Nephron (organoid): Measurements from ENCODE around the gene HNRNPLL.
"Not testable (repeated sequence)": the region's sequence is repeated elsewhere in the genome, so short reads cannot be mapped to it uniquely, and the experiment has no call there.

Source experiments
- H3K27ac Mint-ChIP-seq, 3 experiments: 2 replicates each; pipeline ENCODE4 v1.8.0; 2020; ENCODE audit warnings: mixed read lengths in 3 of 3, mild to moderate bottlenecking in 2 of 3, moderate library complexity in 1 of 3
- H3K27me3 Mint-ChIP-seq: 2 replicates; pipeline ENCODE4 v1.8.0; 2021; ENCODE audit warnings: low read depth, mild to moderate bottlenecking, moderate library complexity, mixed read lengths
- H3K36me3 Mint-ChIP-seq: 2 replicates; pipeline ENCODE4 v1.8.0; 2020; ENCODE audit warnings: low read depth, mixed read lengths
- H3K4me1 Mint-ChIP-seq: 2 replicates; pipeline ENCODE4 v1.8.0; 2020; ENCODE audit warnings: mixed read lengths
- H3K4me3 Mint-ChIP-seq, 3 experiments: 2 replicates each; pipeline ENCODE4 v1.8.0; 2020; ENCODE audit warnings: mild to moderate bottlenecking in 3 of 3, mixed read lengths in 3 of 3, moderate library complexity in 2 of 3
- H3K9me3 Mint-ChIP-seq: 2 replicates; pipeline ENCODE4 v1.8.0; 2020; ENCODE audit warnings: mixed read lengths
- CTCF ChIP-seq, 3 experiments: fragments of 200-600 bp; sonication (generic); IDR thresholded peaks; one replicate each; pipeline ENCODE4 v1.5.0; 2021; ENCODE audit warnings: antibody characterized with exemption in 3 of 3; ENCODE audit not compliant: unreplicated experiment in 3 of 3

The HNRNPLL gene

GRCh38 chr2:38602732-38603401 is at the start of gene HNRNPLL:
HNRNPLL (minus strand) TSS chr2:38602928; CDS start chr2:38602626, 302 bp downstream.
- H3K27ac Mint-ChIP-seq = peak within 1 kb of the TSS; percentile 97 to 100 (median 99)
- peaks cover 45% of the 10 kb centered on the region for H3K4me1 Mint-ChIP-seq
- H3K36me3 Mint-ChIP-seq = no peaks in the 10 kb centered on the region
- no peaks in the 10 kb centered on the region for H3K9me3 Mint-ChIP-seq
- peak within 1 kb of the TSS; percentile 91 to 100 (median 92) for H3K4me3 Mint-ChIP-seq
- TF ChIP-seq CTCF (IDR thresholded peaks at IDR 0.05; ENCODE audit: unreplicated experiment in 3 of 3) = no peak
- H3K27me3 Mint-ChIP-seq = no peaks in the 10 kb centered on the region

GRCh38 chr2:38650717-38651116 is 48.0 kb upstream of the HNRNPLL start:
- peaks cover 6% of the 10 kb centered on the region for H3K27me3 Mint-ChIP-seq
- H3K4me1 Mint-ChIP-seq = no peaks in the 10 kb centered on the region
- H3K36me3 Mint-ChIP-seq = no peaks in the 10 kb centered on the region
- H3K9me3 Mint-ChIP-seq = peaks cover 3% of the 10 kb centered on the region
- no peak overlapping the region for H3K27ac Mint-ChIP-seq
- TF ChIP-seq CTCF (IDR thresholded peaks at IDR 0.05; ENCODE audit: unreplicated experiment in 3 of 3) = no peak
- H3K4me3 Mint-ChIP-seq = no peak overlapping the region

- H3K4me3 Mint-ChIP-seq = no peak overlapping the region
- no peak overlapping the region for H3K27ac Mint-ChIP-seq
- H3K27me3 Mint-ChIP-seq = peaks cover 6% of the 10 kb centered on the region
- H3K4me1 Mint-ChIP-seq = no peaks in the 10 kb centered on the region
- H3K36me3 Mint-ChIP-seq = no peaks in the 10 kb centered on the region
- no peak for TF ChIP-seq CTCF (IDR thresholded peaks at IDR 0.05; ENCODE audit: unreplicated experiment in 3 of 3)
- peaks cover 3% of the 10 kb centered on the region for H3K9me3 Mint-ChIP-seq
Measured at GRCh38 chr2:38650012-38650411, 47.3 kb upstream of the HNRNPLL start.

GRCh38 chr2:38649176-38649728 is 46.5 kb upstream of the HNRNPLL start:
- H3K4me1 Mint-ChIP-seq = no peaks in the 10 kb centered on the region
- TF ChIP-seq CTCF (IDR thresholded peaks at IDR 0.05; ENCODE audit: unreplicated experiment in 3 of 3) = no peak
- H3K9me3 Mint-ChIP-seq = peaks cover 3% of the 10 kb centered on the region
- H3K4me3 Mint-ChIP-seq = no peak overlapping the region
- H3K36me3 Mint-ChIP-seq = no peaks in the 10 kb centered on the region
- H3K27me3 Mint-ChIP-seq = peaks cover 6% of the 10 kb centered on the region
- H3K27ac Mint-ChIP-seq = no peak overlapping the region

- Mint-ChIP-seq H3K9me3 (peaks cover 7% of the 10 kb centered on the region), H3K27ac (no peak overlapping the region), H3K4me3 (no peak overlapping the region), H3K36me3 (no peaks in the 10 kb centered on the region), H3K4me1 (no peaks in the 10 kb centered on the region), H3K27me3 (peaks cover 4% of the 10 kb centered on the region)
- no peak for TF ChIP-seq CTCF (IDR thresholded peaks at IDR 0.05; ENCODE audit: unreplicated experiment in 3 of 3)
Measured at GRCh38 chr2:38648107-38648761, 45.5 kb upstream of the HNRNPLL start.

GRCh38 chr2:38643683-38644511 is 41.2 kb upstream of the HNRNPLL start:
- not testable (repeated sequence) for H3K4me3 Mint-ChIP-seq, H3K27me3 Mint-ChIP-seq, H3K27ac Mint-ChIP-seq, H3K4me1 Mint-ChIP-seq, H3K9me3 Mint-ChIP-seq, H3K36me3 Mint-ChIP-seq
